MM.1S (cell line): Measurements from ENCODE around the gene SCO2.

Source experiments
- DNase-seq: peaks from one replicate; pipeline ENCODE4 v3.0.0-alpha.2; 2015
- H2AFZ ChIP-seq: fragments of 300-600 bp; sonication (generic); 2 replicates; pipeline ENCODE4 v1.6.0; 2016; ENCODE audit warnings: antibody characterized with exemption, low read length
- H3F3A ChIP-seq: fragments of 300-600 bp; sonication (generic); 2 replicates; pipeline ENCODE4 v1.6.1; 2016; ENCODE audit warnings: mild to moderate bottlenecking, antibody characterized with exemption, low read length, moderate library complexity, mixed read lengths; ENCODE audit not compliant: insufficient read depth
- H3K27ac ChIP-seq: fragments of 300-600 bp; sonication (generic); 2 replicates; pipeline ENCODE4 v1.5.1; 2016; ENCODE audit warnings: mild to moderate bottlenecking, low read length
- H3K27me3 ChIP-seq: fragments of 300-600 bp; sonication (generic); replicated peaks from 2 replicates; pipeline ENCODE4 v1.6.0; 2016; ENCODE audit warnings: low read length; ENCODE audit not compliant: insufficient read depth
- H3K36me3 ChIP-seq: fragments of 300-600 bp; sonication (generic); replicated peaks from 2 replicates; pipeline ENCODE4 v1.6.1; 2016; ENCODE audit warnings: mild to moderate bottlenecking, low read length, mixed read lengths; ENCODE audit not compliant: insufficient read depth
- H3K4me1 ChIP-seq: fragments of 300-600 bp; sonication (generic); 2 replicates; pipeline ENCODE4 v1.6.1; 2016; ENCODE audit warnings: low read length, mixed read lengths
- H3K4me2 ChIP-seq: fragments of 300-600 bp; sonication (generic); 2 replicates; pipeline ENCODE4 v1.6.0; 2016; ENCODE audit warnings: low read depth, low read length
- H3K4me3 ChIP-seq: fragments of 300-600 bp; sonication (generic); 2 replicates; pipeline ENCODE4 v1.5.1; 2016; ENCODE audit warnings: low read length, mixed read lengths
- H3K79me2 ChIP-seq: fragments of 300-600 bp; sonication (generic); 2 replicates; pipeline ENCODE4 v1.6.1; 2016; ENCODE audit warnings: mixed run types, low read length, mixed read lengths
- H3K9ac ChIP-seq: fragments of 300-600 bp; sonication (generic); 2 replicates; pipeline ENCODE4 v1.6.1; 2016; ENCODE audit warnings: low read length, mixed read lengths
- H3K9me2 ChIP-seq: fragments of 300-600 bp; sonication (generic); replicated peaks from 2 replicates; pipeline ENCODE4 v1.6.1; 2016; ENCODE audit warnings: mild to moderate bottlenecking, low read length, mixed read lengths; ENCODE audit not compliant: insufficient read depth
- H3K9me3 ChIP-seq: fragments of 300-600 bp; sonication (generic); replicated peaks from 2 replicates; pipeline ENCODE4 v1.6.1; 2016; ENCODE audit warnings: mild to moderate bottlenecking, low read length, mixed read lengths; ENCODE audit not compliant: insufficient read depth
- H4K20me1 ChIP-seq: fragments of 300-600 bp; sonication (generic); 2 replicates; pipeline ENCODE4 v1.6.1; 2016; ENCODE audit warnings: mild to moderate bottlenecking, low read length, moderate library complexity, mixed read lengths; ENCODE audit not compliant: insufficient read depth
- EZH2 ChIP-seq: fragments of 300-600 bp; sonication (generic); optimal IDR thresholded peaks from 2 replicates; pipeline ENCODE3; 2017; ENCODE audit warnings: low read depth, mild to moderate bottlenecking, antibody characterized with exemption, low read length, mixed read lengths
- EZH2phosphoT487 ChIP-seq: fragments of 300-600 bp; sonication (generic); IDR thresholded peaks from 2 replicates; pipeline ENCODE4 v1.6.1; 2018; ENCODE audit warnings: antibody characterized with exemption, low read length
- TF ChIP-seq, protein P1 (sequence below): fragments of 300-600 bp; sonication (generic); IDR thresholded peaks from 2 replicates; pipeline ENCODE4 v1.5.1; 2016; ENCODE audit warnings: antibody characterized with exemption, low read length, mixed read lengths

The SCO2 gene

GRCh38 chr22:50572965-50573364 lies 47.6 kb upstream of the SCO2 start:
- no peaks in the 10 kb centered on the region for H3K27me3 ChIP-seq

DNA sequence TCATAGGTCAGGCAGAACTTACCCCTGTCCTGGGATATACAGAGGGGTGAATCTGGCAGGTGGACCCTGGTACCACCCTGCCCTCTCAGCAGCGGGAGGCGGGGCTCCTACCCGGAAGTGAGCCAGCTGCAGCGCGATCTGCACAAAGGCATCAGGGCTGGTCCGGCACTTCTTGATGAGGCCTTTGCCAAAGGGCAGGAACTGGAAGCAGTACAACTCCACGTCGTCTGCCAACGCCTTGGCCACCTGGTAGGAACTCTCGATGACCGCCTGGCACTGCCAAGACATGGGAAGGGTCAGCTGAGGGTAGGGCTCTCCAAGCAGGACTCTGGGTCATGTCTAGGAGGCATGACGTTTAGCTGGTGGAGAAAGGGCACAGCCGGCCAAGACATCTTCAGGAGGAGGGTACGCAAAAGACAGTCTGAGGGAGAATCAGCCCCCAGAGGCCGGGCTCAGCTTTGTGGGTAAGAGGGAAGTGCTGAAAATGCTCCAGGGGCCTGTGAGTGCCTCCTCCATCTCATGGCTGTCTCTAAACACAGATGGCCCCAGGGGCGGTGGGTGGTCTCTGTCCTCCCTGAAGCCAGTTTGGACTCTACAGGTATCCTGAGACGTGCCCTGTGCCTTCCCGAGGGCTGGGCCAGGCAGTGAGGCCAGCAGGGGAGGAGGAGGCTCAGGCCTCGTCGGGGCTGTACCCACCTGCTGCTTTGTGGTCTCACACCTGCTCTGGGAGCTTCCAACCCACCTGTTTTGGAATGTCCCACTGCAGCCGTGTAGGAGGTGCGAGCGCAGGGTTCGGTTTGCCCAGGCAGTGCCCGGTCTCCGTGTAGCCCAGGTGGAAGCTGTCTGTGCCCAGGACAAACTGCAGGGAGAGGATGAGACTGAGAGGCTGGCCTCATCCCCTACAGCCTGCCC lies 46.1 kb upstream of the SCO2 start:
- Histone ChIP-seq H3K4me2 (no peak overlapping the region), H4K20me1 (no peaks in the 10 kb centered on the region), H3K36me3 (no peaks in the 10 kb centered on the region), H3K4me1 (no peaks in the 10 kb centered on the region), H3K9me2 (no peaks in the 10 kb centered on the region), H3K79me2 (no peaks in the 10 kb centered on the region), H3K4me3 (no peak overlapping the region), H3K27ac (no peak overlapping the region), H2AFZ (no peak overlapping the region), H3K9me3 (no peaks in the 10 kb centered on the region), H3K9ac (no peak overlapping the region), H3K27me3 (no peaks in the 10 kb centered on the region), H3F3A (no peaks in the 10 kb centered on the region)
- TF ChIP-seq, protein P1, sequence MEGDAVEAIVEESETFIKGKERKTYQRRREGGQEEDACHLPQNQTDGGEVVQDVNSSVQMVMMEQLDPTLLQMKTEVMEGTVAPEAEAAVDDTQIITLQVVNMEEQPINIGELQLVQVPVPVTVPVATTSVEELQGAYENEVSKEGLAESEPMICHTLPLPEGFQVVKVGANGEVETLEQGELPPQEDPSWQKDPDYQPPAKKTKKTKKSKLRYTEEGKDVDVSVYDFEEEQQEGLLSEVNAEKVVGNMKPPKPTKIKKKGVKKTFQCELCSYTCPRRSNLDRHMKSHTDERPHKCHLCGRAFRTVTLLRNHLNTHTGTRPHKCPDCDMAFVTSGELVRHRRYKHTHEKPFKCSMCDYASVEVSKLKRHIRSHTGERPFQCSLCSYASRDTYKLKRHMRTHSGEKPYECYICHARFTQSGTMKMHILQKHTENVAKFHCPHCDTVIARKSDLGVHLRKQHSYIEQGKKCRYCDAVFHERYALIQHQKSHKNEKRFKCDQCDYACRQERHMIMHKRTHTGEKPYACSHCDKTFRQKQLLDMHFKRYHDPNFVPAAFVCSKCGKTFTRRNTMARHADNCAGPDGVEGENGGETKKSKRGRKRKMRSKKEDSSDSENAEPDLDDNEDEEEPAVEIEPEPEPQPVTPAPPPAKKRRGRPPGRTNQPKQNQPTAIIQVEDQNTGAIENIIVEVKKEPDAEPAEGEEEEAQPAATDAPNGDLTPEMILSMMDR: no peak
- TF ChIP-seq EZH2phosphoT487 (no peak), EZH2 (no peak)
- DNase-seq: no peak

More at GRCh38 chr22:50572965-50573364, 47.6 kb upstream of the SCO2 start:
- no peaks in the 10 kb centered on the region for H3K79me2 ChIP-seq
- H3K4me1 ChIP-seq: no peaks in the 10 kb centered on the region
- H3K36me3 ChIP-seq: no peaks in the 10 kb centered on the region
- no peak overlapping the region for H3K4me2 ChIP-seq
- DNase-seq: no peak
- H2AFZ ChIP-seq: no peak overlapping the region
- no peaks in the 10 kb centered on the region for H4K20me1 ChIP-seq
- H3K27ac ChIP-seq: no peak overlapping the region
- no peaks in the 10 kb centered on the region for H3K9me2 ChIP-seq
- H3K4me3 ChIP-seq: no peak overlapping the region
- no peaks in the 10 kb centered on the region for H3F3A ChIP-seq
- no peaks in the 10 kb centered on the region for H3K9me3 ChIP-seq
- TF ChIP-seq EZH2phosphoT487 (no peak), EZH2 (no peak)
- TF ChIP-seq, protein P1: no peak
- no peak overlapping the region for H3K9ac ChIP-seq

GRCh38 chr22:50570861-50571260 lies 45.5 kb upstream of the SCO2 start:
- TF ChIP-seq EZH2: no peak
- Histone ChIP-seq H2AFZ (no peak overlapping the region), H3K4me3 (no peak overlapping the region), H3K36me3 (no peaks in the 10 kb centered on the region), H3K9ac (no peak overlapping the region), H3K4me2 (no peak overlapping the region), H3K27ac (no peak overlapping the region), H3K27me3 (no peaks in the 10 kb centered on the region), H3K79me2 (no peaks in the 10 kb centered on the region), H3K9me3 (no peaks in the 10 kb centered on the region), H3F3A (no peaks in the 10 kb centered on the region), H4K20me1 (no peaks in the 10 kb centered on the region), H3K4me1 (no peaks in the 10 kb centered on the region), H3K9me2 (no peaks in the 10 kb centered on the region)
- no peak for DNase-seq

- no peak overlapping the region for H3K9ac ChIP-seq
- H2AFZ ChIP-seq: no peak overlapping the region
- no peaks in the 10 kb centered on the region for H4K20me1 ChIP-seq
- H3K9me3 ChIP-seq: no peaks in the 10 kb centered on the region
- H3K4me3 ChIP-seq: no peak overlapping the region
- H3K4me1 ChIP-seq: no peaks in the 10 kb centered on the region
- no peaks in the 10 kb centered on the region for H3K9me2 ChIP-seq
- no peak for DNase-seq
- no peaks in the 10 kb centered on the region for H3F3A ChIP-seq
- no peaks in the 10 kb centered on the region for H3K79me2 ChIP-seq
- H3K27me3 ChIP-seq: peaks cover 5% of the 10 kb centered on the region; the same call in 1 of the 2 replicates
- H3K4me2 ChIP-seq: no peak overlapping the region
- H3K36me3 ChIP-seq: no peaks in the 10 kb centered on the region
- H3K27ac ChIP-seq: no peak overlapping the region
- no peak for TF ChIP-seq EZH2phosphoT487
- TF ChIP-seq EZH2: no peak
- TF ChIP-seq, protein P1: no peak
Measured at GRCh38 chr22:50569896-50570535, 44.6 kb upstream of the SCO2 start.
